ENCODE measurements around the gene S100A16.
A peak's percentile ranks its signal among the peaks of the same experiment; 100 is the strongest.
"Not testable (repeated sequence)": the region's sequence is repeated elsewhere in the genome, so short reads cannot be mapped to it uniquely, and the experiment has no call there.

Gene S100A16

DNA sequence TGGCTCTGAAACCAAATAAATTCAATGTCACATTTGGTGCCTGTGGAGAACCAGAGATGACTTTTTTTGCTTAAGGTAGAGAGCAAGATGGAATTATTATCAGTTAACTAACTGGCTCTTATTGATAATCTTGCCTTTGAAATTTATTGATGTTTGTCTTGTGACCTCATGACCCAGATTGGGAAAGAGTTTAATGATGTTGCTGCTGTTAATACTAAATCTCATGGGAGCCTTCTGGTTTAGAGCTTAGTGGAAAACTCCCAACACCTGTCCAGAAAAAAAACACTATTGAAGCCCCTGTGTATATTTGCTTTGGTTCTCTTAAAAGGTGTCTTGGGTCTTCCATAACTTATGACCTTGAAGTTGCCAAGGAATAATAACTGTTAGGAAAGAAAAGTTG lies 30.9 kb upstream of the S100A16 start:
- Mint-ChIP-seq H3K27me3 (no peaks in the 10 kb centered on the region), H3K4me1 (ENCODE audit: low read depth) (peaks cover 72% of the 10 kb centered on the region), H3K9me3 (ENCODE audit: low read depth) (no peaks in the 10 kb centered on the region), H3K4me3 (no peak overlapping the region), H3K36me3 (peaks cover 13% of the 10 kb centered on the region), H3K27ac (peak overlapping the region; percentile 88)

DNA sequence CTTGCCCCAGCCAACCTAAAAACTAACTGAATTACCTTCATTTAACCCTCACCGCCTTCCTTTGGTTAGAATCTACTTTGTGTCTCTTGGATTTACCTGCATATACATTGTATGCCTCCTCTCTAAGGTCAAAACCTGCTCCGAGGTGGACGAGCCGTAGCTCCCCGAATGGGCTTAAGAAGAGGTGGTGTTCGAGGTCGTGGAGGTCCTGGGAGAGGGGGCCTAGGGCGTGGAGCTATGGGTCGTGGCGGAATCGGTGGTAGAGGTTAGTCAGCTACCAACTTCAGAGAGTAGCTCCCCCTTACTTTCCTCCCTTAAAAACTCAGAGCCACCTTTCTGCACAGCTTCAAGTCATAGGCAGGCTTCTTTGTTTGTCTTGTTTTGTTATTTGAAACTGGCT lies 30.2 kb upstream of the S100A16 start:
- no peak overlapping the region for H3K4me3 Mint-ChIP-seq
- H3K27me3 Mint-ChIP-seq, result no peaks in the 10 kb centered on the region
- H3K36me3 Mint-ChIP-seq, result peaks cover 13% of the 10 kb centered on the region
- H3K27ac Mint-ChIP-seq, result peak overlapping the region; percentile 88
- H3K4me1 Mint-ChIP-seq (ENCODE audit: low read depth), result peaks cover 69% of the 10 kb centered on the region
- H3K9me3 Mint-ChIP-seq (ENCODE audit: low read depth), result no peaks in the 10 kb centered on the region

DNA sequence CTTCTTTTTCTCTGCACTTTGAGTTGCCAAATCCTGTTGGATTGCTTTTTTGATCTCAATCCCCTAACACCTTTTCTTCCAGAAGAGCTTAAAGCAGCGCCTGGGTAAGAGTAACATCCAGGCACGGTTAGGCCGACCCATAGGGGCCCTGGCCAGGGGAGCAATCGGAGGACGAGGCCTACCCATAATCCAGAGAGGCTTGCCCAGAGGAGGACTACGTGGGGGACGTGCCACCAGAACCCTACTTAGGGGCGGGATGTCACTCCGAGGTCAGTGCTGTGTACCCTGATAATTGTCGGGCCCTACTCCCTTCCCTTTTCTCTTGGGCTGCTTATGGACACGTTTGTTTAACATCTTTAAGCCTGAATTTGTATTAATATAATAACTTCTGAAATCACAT lies 29.2 kb upstream of the S100A16 start:
- Mint-ChIP-seq H3K27ac (peak overlapping the region; percentile 55), H3K4me1 (ENCODE audit: low read depth) (peaks cover 69% of the 10 kb centered on the region)

DNA sequence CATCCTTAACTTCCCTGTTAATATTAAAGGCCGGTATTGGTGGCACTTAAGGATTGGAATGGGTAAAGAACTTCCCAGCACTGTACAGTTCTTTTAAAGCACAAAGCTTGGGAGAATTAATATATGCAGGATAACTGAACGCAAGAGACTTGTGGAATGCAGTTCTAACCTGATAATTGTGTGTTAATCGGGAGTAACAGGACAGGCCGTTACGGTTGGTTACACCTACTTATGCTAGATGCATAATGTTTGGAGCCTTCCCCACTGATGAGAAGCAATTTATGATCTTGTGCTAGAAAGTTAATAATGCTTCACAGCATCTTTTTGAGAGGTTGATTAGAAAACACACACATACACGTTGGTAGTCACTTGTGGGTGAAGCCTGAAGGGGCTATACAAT lies 27.9 kb upstream of the S100A16 start:
- peak overlapping the region; percentile 19 for H3K27ac Mint-ChIP-seq
- H3K9me3 Mint-ChIP-seq (ENCODE audit: low read depth), result no peaks in the 10 kb centered on the region
- no peaks in the 10 kb centered on the region for H3K27me3 Mint-ChIP-seq
- peaks cover 68% of the 10 kb centered on the region for H3K4me1 Mint-ChIP-seq (ENCODE audit: low read depth)
- H3K4me3 Mint-ChIP-seq, result no peak overlapping the region
- H3K36me3 Mint-ChIP-seq, result peaks cover 21% of the 10 kb centered on the region

More for the DNA sequence above, 29.2 kb upstream of the S100A16 start:
- no peaks in the 10 kb centered on the region for H3K27me3 Mint-ChIP-seq
- no peak overlapping the region for H3K4me3 Mint-ChIP-seq
- H3K9me3 Mint-ChIP-seq (ENCODE audit: low read depth), result no peaks in the 10 kb centered on the region
- H3K36me3 Mint-ChIP-seq, result peaks cover 15% of the 10 kb centered on the region

DNA sequence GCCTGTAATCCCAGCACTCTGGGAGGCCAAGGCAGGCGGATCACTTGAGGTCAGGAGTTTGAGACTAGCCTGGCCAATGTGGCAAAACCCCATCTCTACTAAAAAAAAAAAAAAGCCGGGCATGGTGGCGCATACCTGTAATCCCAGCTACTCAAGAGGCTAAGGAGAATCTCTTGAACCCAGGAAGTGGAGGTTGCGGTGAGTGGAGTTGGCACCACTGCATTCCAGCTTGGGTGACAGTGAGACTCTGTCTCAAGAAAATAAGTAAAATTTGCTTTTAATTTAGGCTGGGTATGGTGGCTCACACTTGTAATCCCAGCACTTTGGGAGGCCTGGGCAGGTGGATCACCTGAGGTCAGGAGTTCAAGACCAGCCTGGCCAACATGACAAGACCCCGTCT lies 27.3 kb upstream of the S100A16 start:
- not testable (repeated sequence) for H3K4me3 Mint-ChIP-seq; H3K9me3 Mint-ChIP-seq (ENCODE audit: low read depth); H3K27me3 Mint-ChIP-seq
- H3K36me3 Mint-ChIP-seq, result peaks cover 16% of the 10 kb centered on the region
- H3K27ac Mint-ChIP-seq, result peak overlapping the region; percentile 68
- peaks cover 65% of the 10 kb centered on the region for H3K4me1 Mint-ChIP-seq (ENCODE audit: low read depth)

DNA sequence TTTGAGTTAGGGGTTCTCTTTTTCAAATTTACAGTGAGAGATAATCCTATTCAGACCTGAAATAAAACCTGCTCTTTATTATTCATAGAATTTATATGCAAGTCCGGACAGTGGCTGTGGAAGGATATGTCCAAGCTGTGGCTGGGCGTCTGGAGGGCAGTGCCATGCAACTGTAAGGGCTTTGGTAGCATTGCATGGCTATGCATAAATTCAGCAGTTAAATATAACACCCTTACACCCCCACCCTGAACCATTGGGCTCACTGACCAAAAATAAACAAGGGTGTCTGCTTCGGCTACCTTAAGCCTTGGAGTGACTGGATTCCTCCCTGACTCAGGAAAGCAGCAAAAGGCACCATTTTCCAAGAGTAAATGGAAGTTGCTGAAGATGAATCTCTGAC lies 26.3 kb upstream of the S100A16 start:
- Mint-ChIP-seq H3K27me3 (no peaks in the 10 kb centered on the region), H3K4me3 (no peak overlapping the region), H3K4me1 (ENCODE audit: low read depth) (peaks cover 58% of the 10 kb centered on the region), H3K9me3 (ENCODE audit: low read depth) (no peaks in the 10 kb centered on the region), H3K27ac (peak overlapping the region; percentile 46), H3K36me3 (peaks cover 18% of the 10 kb centered on the region)

DNA sequence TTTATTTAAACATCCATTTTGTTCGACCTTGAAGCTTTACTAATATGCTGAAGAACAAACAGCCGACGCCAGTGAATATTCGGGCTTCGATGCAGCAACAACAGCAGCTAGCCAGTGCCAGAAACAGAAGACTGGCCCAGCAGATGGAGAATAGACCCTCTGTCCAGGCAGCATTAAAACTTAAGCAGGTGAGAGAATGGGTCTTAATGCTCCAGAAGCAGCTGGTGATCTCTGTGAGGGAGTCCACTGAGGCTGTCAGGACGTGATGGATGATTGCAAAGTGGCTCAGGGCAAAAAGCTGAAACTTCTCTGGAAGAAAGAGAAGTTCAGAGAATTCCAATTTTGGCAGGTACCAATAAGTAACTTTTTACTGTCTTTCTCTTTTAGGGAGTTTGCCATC lies 25.3 kb upstream of the S100A16 start:
- Mint-ChIP-seq H3K27ac (peak overlapping the region; percentile 34), H3K4me1 (ENCODE audit: low read depth) (peaks cover 52% of the 10 kb centered on the region), H3K9me3 (ENCODE audit: low read depth) (no peaks in the 10 kb centered on the region), H3K36me3 (peaks cover 12% of the 10 kb centered on the region), H3K4me3 (no peak overlapping the region), H3K27me3 (no peaks in the 10 kb centered on the region)

DNA sequence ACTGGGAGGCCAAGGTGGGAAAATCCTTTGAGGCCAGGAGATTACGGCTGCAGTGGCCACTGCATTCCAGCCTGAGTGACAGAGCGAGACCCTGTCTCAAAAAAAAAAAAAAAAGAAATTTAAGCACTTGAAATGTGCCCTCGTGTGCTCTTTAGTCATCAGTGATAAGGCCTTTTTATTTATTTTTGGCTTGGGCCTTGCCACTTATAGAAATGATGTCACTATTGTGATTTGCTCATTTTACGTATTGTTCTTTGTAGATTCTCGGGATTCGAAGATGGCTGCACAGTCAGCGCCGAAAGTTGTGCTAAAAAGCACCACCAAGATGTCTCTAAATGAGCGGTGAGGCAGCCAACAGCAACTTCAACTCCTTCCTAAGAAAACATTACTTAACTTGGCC lies 23.4 kb upstream of the S100A16 start:
- Mint-ChIP-seq H3K27ac (peak overlapping the region; percentile 88), H3K4me3 (peak overlapping the region; percentile 99), H3K27me3 (no peaks in the 10 kb centered on the region), H3K4me1 (ENCODE audit: low read depth) (peaks cover 53% of the 10 kb centered on the region), H3K9me3 (ENCODE audit: low read depth) (no peaks in the 10 kb centered on the region), H3K36me3 (peaks cover 12% of the 10 kb centered on the region)

DNA sequence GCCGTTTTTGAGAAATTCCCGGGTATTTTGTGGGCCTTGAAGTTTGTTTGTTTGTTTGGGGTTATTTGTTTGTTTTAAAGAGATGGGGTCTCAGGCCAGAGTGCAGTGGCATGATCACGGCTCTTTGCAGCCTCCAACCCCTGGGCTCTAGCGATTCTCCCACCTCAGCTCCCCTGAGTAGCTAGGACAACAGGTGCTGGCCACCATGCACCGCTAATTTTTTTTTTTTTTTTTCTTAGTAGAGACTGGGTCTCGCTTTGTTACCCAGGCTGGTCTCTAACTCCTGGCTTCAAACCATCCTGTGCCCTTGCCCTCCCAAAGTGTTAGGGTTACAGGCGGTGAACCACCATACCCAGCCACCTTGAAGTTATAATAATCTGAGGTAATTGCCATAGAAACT lies 22.9 kb upstream of the S100A16 start:
- peaks cover 12% of the 10 kb centered on the region for H3K36me3 Mint-ChIP-seq
- H3K27ac Mint-ChIP-seq, result peak overlapping the region; percentile 78
- H3K4me1 Mint-ChIP-seq (ENCODE audit: low read depth), result peaks cover 52% of the 10 kb centered on the region
- H3K4me3 Mint-ChIP-seq, result peak overlapping the region; percentile 99
- H3K9me3 Mint-ChIP-seq (ENCODE audit: low read depth), result no peaks in the 10 kb centered on the region
- no peaks in the 10 kb centered on the region for H3K27me3 Mint-ChIP-seq

DNA sequence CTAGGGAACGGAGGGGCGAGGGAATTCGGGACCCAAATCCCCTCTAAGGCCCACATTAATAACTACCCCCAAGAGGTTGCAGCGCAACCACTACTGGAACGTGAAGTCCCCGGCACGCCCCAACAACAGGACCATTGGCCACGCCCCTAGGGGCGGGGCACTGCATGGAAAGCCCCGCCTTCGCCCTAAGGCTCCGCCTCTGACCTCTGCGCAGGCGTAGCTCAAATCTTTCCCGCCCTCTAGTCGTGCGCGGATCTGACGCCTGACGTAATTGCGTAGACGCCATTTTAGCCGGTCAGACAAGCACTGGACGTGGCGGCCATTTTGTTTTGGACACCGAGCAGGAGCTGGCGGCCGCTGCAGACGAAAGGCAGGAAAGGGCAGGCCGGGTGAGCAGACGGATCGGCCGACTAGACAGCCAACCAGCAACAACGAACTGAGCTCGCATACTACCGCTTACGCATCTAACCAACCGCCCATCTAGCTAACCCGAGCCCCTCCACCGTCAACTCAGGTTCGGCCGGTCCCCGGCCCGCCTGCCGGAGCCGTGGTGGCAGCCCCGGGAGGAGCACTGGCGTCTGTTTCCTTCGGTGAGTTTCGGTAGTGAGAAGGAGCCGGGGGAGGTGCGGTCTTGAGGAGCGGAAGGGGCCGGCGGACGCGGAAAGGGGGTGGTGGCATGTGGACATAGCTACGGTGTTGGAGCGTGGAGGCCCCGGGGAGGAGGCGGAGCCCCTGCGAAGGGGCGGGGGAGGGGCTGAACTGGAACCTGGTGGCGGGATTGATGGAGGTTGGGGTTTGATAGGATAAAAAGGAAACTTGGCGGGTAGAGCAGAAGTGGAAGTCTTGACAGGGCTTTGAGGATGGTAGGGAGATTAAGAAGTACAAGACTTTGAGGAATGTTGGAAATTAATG lies 21.1 kb upstream of the S100A16 start, which contains the start of gene CHTOP:
TSS of gene CHTOP (plus strand) at position 313 of the 912 bp plus-strand sequence. CDS start 2,523 bp downstream, outside the sequence.
- peaks cover 49% of the 10 kb centered on the region for H3K4me1 Mint-ChIP-seq (ENCODE audit: low read depth)
- peaks cover 12% of the 10 kb centered on the region for H3K36me3 Mint-ChIP-seq
- peak within 1 kb of the TSS; percentile 99 for H3K4me3 Mint-ChIP-seq
- H3K27ac Mint-ChIP-seq, result peak within 1 kb of the TSS; percentile 99
- H3K27me3 Mint-ChIP-seq, result no peaks in the 10 kb centered on the region
- H3K9me3 Mint-ChIP-seq (ENCODE audit: low read depth), result no peaks in the 10 kb centered on the region

DNA sequence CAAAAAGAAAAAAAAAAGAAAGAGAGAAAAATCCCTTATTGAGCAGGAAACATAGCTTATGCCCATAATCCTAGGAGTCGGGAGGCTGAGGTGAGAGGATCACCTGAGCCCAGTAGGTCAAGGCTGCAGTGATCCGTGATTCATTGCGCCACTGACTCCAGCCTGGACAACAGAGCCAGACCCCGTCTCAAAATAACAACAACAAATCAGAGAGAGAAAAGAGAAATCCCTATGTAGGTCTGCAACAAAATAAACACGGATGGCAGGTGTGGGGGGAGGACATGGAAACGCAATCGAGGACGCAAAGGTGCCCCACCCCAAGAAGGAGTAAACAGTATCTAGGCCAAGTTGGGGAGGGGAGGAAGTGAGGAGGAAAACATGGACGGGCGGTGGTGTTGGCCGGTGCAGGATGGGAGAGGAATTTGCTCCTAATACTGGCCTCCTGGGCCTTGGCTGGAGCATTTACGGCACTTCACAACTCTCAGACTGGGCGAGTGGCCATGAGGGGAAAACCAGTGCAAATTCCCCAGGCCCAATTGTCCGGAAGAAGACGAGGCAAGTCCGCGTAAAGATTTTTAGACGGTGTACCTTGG lies 20.3 kb upstream of the S100A16 start:
- H3K27me3 Mint-ChIP-seq, result no peaks in the 10 kb centered on the region
- H3K4me3 Mint-ChIP-seq, result peak overlapping the region; percentile 99
- H3K27ac Mint-ChIP-seq, result peak overlapping the region; percentile 99
- peaks cover 12% of the 10 kb centered on the region for H3K36me3 Mint-ChIP-seq
- no peaks in the 10 kb centered on the region for H3K9me3 Mint-ChIP-seq (ENCODE audit: low read depth)
- peaks cover 45% of the 10 kb centered on the region for H3K4me1 Mint-ChIP-seq (ENCODE audit: low read depth)

DNA sequence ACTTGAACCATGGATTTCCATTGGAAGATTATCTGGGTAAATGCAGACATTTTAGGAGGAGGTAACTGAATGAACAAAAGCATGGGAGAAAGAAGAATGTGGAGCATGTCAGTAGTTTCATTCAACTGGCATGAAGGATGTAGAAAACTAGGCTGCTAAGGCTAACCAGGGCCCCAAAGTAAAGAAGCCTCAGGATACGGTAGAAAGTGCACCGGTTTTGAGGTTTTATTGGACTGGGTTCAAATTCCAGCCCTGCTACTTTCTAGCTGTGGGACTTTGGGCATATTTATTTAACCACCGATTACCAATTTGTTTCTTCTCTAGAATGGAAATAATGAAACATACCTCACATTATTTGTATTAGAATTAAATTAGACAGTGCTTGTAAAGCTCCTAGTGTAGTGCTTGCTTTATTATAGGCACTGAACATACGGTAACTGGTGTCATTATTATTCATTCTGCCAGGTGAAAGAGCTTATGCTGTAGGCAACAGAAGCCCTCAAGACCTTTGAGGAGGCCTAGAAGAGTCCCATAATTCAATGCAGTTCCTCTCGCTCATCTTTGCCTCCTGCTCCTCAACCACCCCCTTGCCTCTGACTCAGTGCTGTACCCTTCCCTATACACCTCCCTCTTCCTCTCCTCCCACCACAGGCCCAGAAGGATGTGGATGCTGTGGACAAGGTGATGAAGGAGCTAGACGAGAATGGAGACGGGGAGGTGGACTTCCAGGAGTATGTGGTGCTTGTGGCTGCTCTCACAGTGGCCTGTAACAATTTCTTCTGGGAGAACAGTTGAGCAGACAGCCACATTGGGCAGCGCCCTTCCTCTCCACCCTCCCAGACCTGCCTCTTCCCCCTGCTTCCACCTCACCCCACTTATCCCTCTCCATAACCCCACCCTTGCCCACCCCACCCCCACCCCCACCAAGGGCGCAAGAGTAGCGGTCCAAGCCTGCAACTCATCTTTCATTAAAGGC lies 18.4 kb upstream of the S100A16 start:
- no peaks in the 10 kb centered on the region for H3K9me3 Mint-ChIP-seq (ENCODE audit: low read depth)
- no peaks in the 10 kb centered on the region for H3K27me3 Mint-ChIP-seq
- no peak overlapping the region for H3K4me3 Mint-ChIP-seq
- peaks cover 2% of the 10 kb centered on the region for H3K36me3 Mint-ChIP-seq
- peaks cover 30% of the 10 kb centered on the region for H3K4me1 Mint-ChIP-seq (ENCODE audit: low read depth)
- peak overlapping the region; percentile 22 for H3K27ac Mint-ChIP-seq

DNA sequence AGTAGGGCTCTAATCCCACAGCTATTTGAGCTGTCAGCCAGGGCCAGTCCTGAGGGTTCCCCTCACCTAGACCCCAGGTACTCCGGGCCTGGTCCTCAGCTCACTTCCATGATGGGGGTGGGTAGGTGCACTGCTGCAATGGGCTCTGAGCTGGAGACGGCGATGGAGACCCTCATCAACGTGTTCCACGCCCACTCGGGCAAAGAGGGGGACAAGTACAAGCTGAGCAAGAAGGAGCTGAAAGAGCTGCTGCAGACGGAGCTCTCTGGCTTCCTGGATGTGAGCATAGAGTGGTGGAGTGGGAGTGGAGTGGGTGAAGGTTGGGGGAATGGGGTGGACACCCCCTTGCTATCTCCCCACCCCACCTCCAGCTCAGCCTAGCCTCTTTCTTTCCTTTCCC lies 17.4 kb upstream of the S100A16 start:
- H3K27ac Mint-ChIP-seq, result no peak overlapping the region
- H3K36me3 Mint-ChIP-seq, result peaks cover 2% of the 10 kb centered on the region
- no peak overlapping the region for H3K4me3 Mint-ChIP-seq
- no peaks in the 10 kb centered on the region for H3K27me3 Mint-ChIP-seq
- peaks cover 23% of the 10 kb centered on the region for H3K4me1 Mint-ChIP-seq (ENCODE audit: low read depth)
- no peaks in the 10 kb centered on the region for H3K9me3 Mint-ChIP-seq (ENCODE audit: low read depth)

DNA sequence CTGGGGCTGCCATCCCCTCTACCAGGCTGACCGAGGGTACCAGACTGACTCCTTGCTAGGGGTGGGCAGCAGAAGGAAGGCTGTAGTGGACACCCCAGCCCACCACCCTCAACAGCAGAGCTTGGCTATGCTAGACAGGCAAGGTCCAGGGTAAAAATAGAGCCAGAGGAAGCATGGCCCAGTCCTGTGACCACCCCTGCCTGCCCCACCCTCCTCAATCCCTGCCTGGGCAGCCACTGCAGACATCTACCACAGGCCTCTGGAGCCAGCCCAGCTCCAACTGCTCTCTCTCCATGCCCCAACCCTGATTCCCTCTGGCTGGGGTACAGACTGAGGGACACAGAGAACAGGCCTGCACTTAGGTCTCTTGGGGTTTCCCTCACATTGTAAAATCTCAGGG lies 17.0 kb upstream of the S100A16 start:
- H3K27ac Mint-ChIP-seq, result no peak overlapping the region
- H3K4me3 Mint-ChIP-seq, result no peak overlapping the region

DNA sequence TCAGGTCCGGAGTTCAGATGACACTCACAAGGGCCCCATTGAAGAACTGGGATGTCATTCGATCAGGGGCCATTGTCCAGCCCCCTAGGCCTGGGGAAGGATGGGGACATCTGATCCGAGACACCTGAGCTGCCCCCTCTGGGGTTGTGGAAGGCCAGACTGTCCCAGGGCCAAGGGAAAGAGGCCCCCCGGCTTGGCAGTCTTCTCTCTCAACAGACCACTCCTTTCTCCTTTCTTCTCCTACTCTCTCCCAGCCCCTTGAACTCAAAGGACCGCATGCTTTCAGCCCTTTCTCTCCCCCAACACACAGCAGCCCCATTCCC lies 16.4 kb upstream of the S100A16 start:
- Mint-ChIP-seq H3K27me3 (no peaks in the 10 kb centered on the region), H3K4me1 (ENCODE audit: low read depth) (peaks cover 23% of the 10 kb centered on the region), H3K9me3 (ENCODE audit: low read depth) (no peaks in the 10 kb centered on the region), H3K36me3 (peaks cover under 1% of the 10 kb centered on the region), H3K4me3 (no peak overlapping the region), H3K27ac (no peak overlapping the region)

More for the DNA sequence above, 17.0 kb upstream of the S100A16 start:
- Mint-ChIP-seq H3K36me3 (peaks cover 2% of the 10 kb centered on the region), H3K4me1 (ENCODE audit: low read depth) (peaks cover 23% of the 10 kb centered on the region), H3K9me3 (ENCODE audit: low read depth) (no peaks in the 10 kb centered on the region), H3K27me3 (no peaks in the 10 kb centered on the region)

Measured in activated naive CD8-positive, alpha-beta T cell (primary cell).